ENCODE data around the gene COA1.

Gene COA1

GRCh38 chr7:43671521-43671920 lies 57.8 kb downstream of the COA1 start:
- Histone ChIP-seq H3K27me3 (ENCODE audit: insufficient read depth, low read depth, severe bottlenecking) (no peaks in the 10 kb centered on the region), H3K4me3 (ENCODE audit: low read depth, low read length) (no peak overlapping the region), H3K9me3 (ENCODE audit: severe bottlenecking) (peaks cover 3% of the 10 kb centered on the region), H3K27ac (no peak overlapping the region), H3K36me3 (no peaks in the 10 kb centered on the region)
- TF ChIP-seq CTCF (IDR thresholded peaks at IDR 0.05; ENCODE audit: low read depth, low read length): no peak
- DNase-seq: no peak

DNA sequence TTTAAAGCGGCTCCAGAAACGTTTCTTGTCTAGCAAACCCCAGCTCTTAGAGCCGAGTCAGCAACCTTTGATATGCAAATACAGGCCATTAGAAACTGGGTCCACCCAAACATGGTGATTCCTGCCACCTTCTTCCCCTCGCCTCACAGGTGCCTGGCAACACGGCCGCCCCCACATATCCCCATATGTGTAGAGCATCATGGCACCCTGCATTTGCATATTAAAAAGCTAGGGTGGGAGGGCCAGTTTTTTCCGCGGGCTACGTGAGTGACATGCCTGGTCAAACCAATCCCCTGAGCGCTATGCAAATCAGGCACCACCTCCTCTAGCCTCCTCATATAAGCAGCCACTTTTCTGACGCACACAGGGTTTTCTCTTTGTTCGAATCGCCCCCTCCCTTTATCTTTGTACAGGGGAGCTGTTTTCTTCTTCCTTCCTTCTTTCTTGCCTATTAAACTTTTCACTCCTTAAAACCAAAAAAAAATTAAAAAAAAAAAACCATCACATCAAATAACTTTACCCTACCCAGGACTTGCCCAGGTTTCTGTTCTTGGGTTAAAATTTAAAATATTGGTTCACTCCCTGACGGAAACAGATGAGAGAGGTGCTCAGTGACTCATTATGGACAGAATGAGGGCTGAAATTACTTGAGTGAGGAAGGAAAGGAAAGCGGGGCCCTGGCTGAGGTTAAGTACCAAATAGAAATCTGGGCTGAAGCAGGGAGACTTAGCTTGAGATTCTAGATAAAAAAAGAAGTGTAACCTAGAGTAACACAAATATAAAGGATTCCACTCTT lies 59.8 kb downstream of the COA1 start:
- H3K36me3 ChIP-seq: 0 out of 2 replicates have a peak, but pooled peaks cover 3% of the 10 kb centered on the region
- peaks cover 3% of the 10 kb centered on the region for H3K9me3 ChIP-seq (ENCODE audit: severe bottlenecking)
- no peak for DNase-seq
- H3K27ac ChIP-seq: no peak overlapping the region
- TF ChIP-seq CTCF (IDR thresholded peaks at IDR 0.05; ENCODE audit: low read depth, low read length): no peak
- no peaks in the 10 kb centered on the region for H3K27me3 ChIP-seq (ENCODE audit: insufficient read depth, low read depth, severe bottlenecking)
- H3K4me3 ChIP-seq (ENCODE audit: low read depth, low read length): no peak overlapping the region

DNA sequence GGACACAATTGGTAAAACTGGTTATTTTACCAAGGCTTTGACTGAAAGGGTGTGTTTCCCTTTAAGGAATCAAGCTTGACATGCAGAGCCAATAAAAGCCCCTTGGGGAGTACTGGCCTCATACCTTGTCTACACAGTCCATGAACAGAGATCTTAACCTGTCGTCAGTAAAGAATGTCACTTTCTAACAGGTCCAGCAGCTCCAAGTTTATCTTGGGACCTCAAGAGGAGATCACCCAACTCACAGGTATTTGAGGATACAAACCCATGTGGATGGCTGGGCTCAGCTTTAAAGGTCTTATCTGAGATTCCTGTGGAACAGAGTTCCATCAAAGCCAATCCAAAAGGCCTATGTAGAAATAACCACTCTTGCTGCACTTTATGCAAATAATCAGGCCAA lies 61.3 kb downstream of the COA1 start:
- Histone ChIP-seq H3K27ac (no peak overlapping the region), H3K4me3 (ENCODE audit: low read depth, low read length) (no peak overlapping the region), H3K9me3 (ENCODE audit: severe bottlenecking) (peaks cover 3% of the 10 kb centered on the region), H3K36me3 (peaks cover 3% of the 10 kb centered on the region; the same call in 1 of the 2 replicates), H3K27me3 (ENCODE audit: insufficient read depth, low read depth, severe bottlenecking) (no peaks in the 10 kb centered on the region)
- no peak for DNase-seq
- TF ChIP-seq CTCF (IDR thresholded peaks at IDR 0.05; ENCODE audit: low read depth, low read length): no peak

DNA sequence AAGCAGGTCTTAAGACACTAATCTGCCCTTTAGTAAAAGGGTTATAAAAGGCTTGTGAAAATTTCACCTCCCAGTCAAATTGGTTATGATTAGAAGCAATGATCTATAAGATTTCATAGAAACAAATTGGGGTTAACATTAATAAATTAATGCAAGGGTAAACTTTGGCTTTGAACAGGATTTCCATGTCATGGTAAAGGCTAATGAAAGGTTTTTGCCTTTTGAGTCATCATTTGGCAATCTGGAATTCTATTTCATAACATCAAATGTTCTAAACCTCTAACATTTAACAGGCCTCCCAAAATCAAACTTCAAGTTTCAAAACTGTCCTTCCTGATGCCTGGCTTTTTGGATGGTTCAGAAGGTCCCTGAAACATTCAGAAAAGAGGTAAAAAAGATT lies 62.4 kb downstream of the COA1 start:
- Histone ChIP-seq H3K9me3 (ENCODE audit: severe bottlenecking) (peaks cover 3% of the 10 kb centered on the region), H3K27ac (no peak overlapping the region), H3K4me3 (ENCODE audit: low read depth, low read length) (no peak overlapping the region)

GRCh38 chr7:43664681-43665080 lies 64.6 kb downstream of the COA1 start:
- H3K4me3 ChIP-seq (ENCODE audit: low read depth, low read length): no peak overlapping the region
- no peak for TF ChIP-seq CTCF (IDR thresholded peaks at IDR 0.05; ENCODE audit: low read depth, low read length)
- H3K9me3 ChIP-seq (ENCODE audit: severe bottlenecking): peaks cover 3% of the 10 kb centered on the region
- no peaks in the 10 kb centered on the region for H3K27me3 ChIP-seq (ENCODE audit: insufficient read depth, low read depth, severe bottlenecking)
- H3K27ac ChIP-seq: no peak overlapping the region
- peaks cover 5% of the 10 kb centered on the region; the same call in 1 of the 2 replicates for H3K36me3 ChIP-seq
- DNase-seq: no peak

More for the DNA sequence above, 62.4 kb downstream of the COA1 start:
- Histone ChIP-seq H3K36me3 (peaks cover 5% of the 10 kb centered on the region; the same call in 1 of the 2 replicates), H3K27me3 (ENCODE audit: insufficient read depth, low read depth, severe bottlenecking) (no peaks in the 10 kb centered on the region)
- DNase-seq: no peak
- TF ChIP-seq CTCF (IDR thresholded peaks at IDR 0.05; ENCODE audit: low read depth, low read length): no peak
